HepG2 (cell line): ENCODE results near the gene RGP1. TPM values are rescaled to one million over a fixed set of nuclear protein-coding genes. Genes with fewer than 3 reads are reported as not detected.

Experiments used
- AGO1 ChIP-seq: fragments of 200-400 bp; formaldehyde crosslinking; IDR thresholded peaks from 2 replicates; pipeline ENCODE4 v1.6.1; 2017; ENCODE audit warnings: mild to moderate bottlenecking, low read depth, low read length, moderate library complexity; ENCODE audit not compliant: poor library complexity, severe bottlenecking
- ASH2L ChIP-seq: fragments of 300-600, 200-600 bp; sonication (generic); IDR thresholded peaks from 2 replicates; pipeline ENCODE4 v1.7.0; 2017; ENCODE audit warnings: low read depth, mild to moderate bottlenecking, moderate library complexity, mixed read lengths, low read length; ENCODE audit not compliant: insufficient read length
- CEBPB ChIP-seq: IDR thresholded peaks from 2 replicates; pipeline ENCODE4 v1.6.1; 2011; ENCODE audit warnings: low read depth, low read length, improper control_type of control experiment, borderline replicate concordance
- FOXA1 ChIP-seq, 2 experiments: fragments of 450-650 bp in 1 of 2; sonication (generic) in 1 of 2; formaldehyde crosslinking in 1 of 2; IDR thresholded peaks; 2 replicates each; pipeline versions ENCODE4 v1.4.0 to v1.6.1; 2016 to 2020; ENCODE audit warnings: missing genetic modification reagents in 1 of 2
- GATAD2A ChIP-seq: IDR thresholded peaks from 2 replicates; pipeline ENCODE4 v1.6.1; 2016
- KLF9 ChIP-seq: IDR thresholded peaks from 2 replicates; pipeline ENCODE4 v1.6.1; 2016; ENCODE audit warnings: low read depth
- KMT2B ChIP-seq: IDR thresholded peaks from 2 replicates; pipeline ENCODE4 v1.6.1; 2016; ENCODE audit warnings: missing genetic modification reagents, missing compliant biosample characterization
- MAFK ChIP-seq, 2 experiments: IDR thresholded peaks in 1 of 2; conservative IDR thresholded peaks in 1 of 2; 2 replicates each; pipeline ENCODE4 v1.6.1; 2011; ENCODE audit warnings: improper control_type of control experiment in 2 of 2, low read length in 2 of 2
- MIXL1 ChIP-seq: IDR thresholded peaks from 2 replicates; pipeline ENCODE4 v1.6.1; 2016
- MTA1 ChIP-seq: sonication (generic); formaldehyde crosslinking; IDR thresholded peaks from 2 replicates; pipeline ENCODE4 v1.4.0; 2020; ENCODE audit warnings: missing genetic modification reagents, mild to moderate bottlenecking, borderline replicate concordance
- NCOR1 ChIP-seq: fragments of 200-600 bp; sonication (generic); IDR thresholded peaks from 2 replicates; pipeline ENCODE4 v1.7.0; 2017; ENCODE audit warnings: antibody characterized with exemption, low read length, borderline replicate concordance
- RFXAP ChIP-seq: sonication (generic); formaldehyde crosslinking; IDR thresholded peaks from 2 replicates; pipeline ENCODE4 v1.4.0; 2020; ENCODE audit warnings: missing genetic modification reagents, borderline replicate concordance
- RXRA ChIP-seq: sonication (generic); formaldehyde crosslinking; IDR thresholded peaks from 2 replicates; pipeline ENCODE4 v1.5.1; 2020; ENCODE audit warnings: missing genetic modification reagents
- SKI ChIP-seq: fragments of 450-650 bp; IDR thresholded peaks from one replicate; pipeline ENCODE4 v1.6.1; 2018; ENCODE audit warnings: mild to moderate bottlenecking; ENCODE audit not compliant: partially characterized antibody
- SP140L ChIP-seq: sonication (generic); formaldehyde crosslinking; IDR thresholded peaks from 2 replicates; pipeline ENCODE4 v1.4.0; 2020; ENCODE audit warnings: missing genetic modification reagents, borderline replicate concordance
- TBX2 ChIP-seq: sonication (generic); formaldehyde crosslinking; IDR thresholded peaks from 2 replicates; pipeline ENCODE4 v1.5.0; 2020; ENCODE audit warnings: missing genetic modification reagents, mild to moderate bottlenecking, borderline replicate concordance
- TCF12 ChIP-seq, 2 experiments: fragments of 450-650 bp in 1 of 2; sonication (generic) in 1 of 2; formaldehyde crosslinking in 1 of 2; IDR thresholded peaks; 2 replicates each; pipeline versions ENCODE4 v1.6.1 to v1.8.0; 2017 to 2022; ENCODE audit warnings: antibody characterized with exemption in 1 of 2, mild to moderate bottlenecking in 1 of 2, missing genetic modification reagents in 1 of 2, moderate library complexity in 1 of 2
- TEAD3 ChIP-seq: optimal IDR thresholded peaks from 2 replicates; pipeline ENCODE3; 2016; ENCODE audit warnings: borderline replicate concordance
- TEF ChIP-seq: sonication (generic); formaldehyde crosslinking; IDR thresholded peaks from 2 replicates; pipeline ENCODE4 v1.5.0; 2020; ENCODE audit warnings: missing genetic modification reagents
- ZFP62 ChIP-seq: sonication (generic); formaldehyde crosslinking; IDR thresholded peaks from 2 replicates; pipeline ENCODE4 v1.4.0; 2020; ENCODE audit warnings: missing genetic modification reagents
- ZNF333 ChIP-seq: sonication (generic); formaldehyde crosslinking; IDR thresholded peaks from 2 replicates; pipeline ENCODE4 v1.4.0; 2020; ENCODE audit warnings: mild to moderate bottlenecking, missing genetic modification reagents, borderline replicate concordance
- ZNF33B ChIP-seq: sonication (generic); formaldehyde crosslinking; IDR thresholded peaks from 2 replicates; pipeline ENCODE4 v1.5.1; 2020; ENCODE audit warnings: mild to moderate bottlenecking, missing genetic modification reagents
- ZNF382 ChIP-seq: sonication (generic); formaldehyde crosslinking; IDR thresholded peaks from 2 replicates; pipeline ENCODE4 v1.5.0; 2020; ENCODE audit warnings: missing genetic modification reagents, mild to moderate bottlenecking, borderline replicate concordance
- ZNF441 ChIP-seq: sonication (generic); formaldehyde crosslinking; IDR thresholded peaks from 2 replicates; pipeline ENCODE4 v1.7.0; 2021; ENCODE audit warnings: missing genetic modification reagents, borderline replicate concordance
- ZNF879 ChIP-seq: sonication (generic); formaldehyde crosslinking; IDR thresholded peaks from 2 replicates; pipeline ENCODE4 v1.8.1; 2023; ENCODE audit warnings: missing genetic modification reagents
- polyA plus RNA-seq, 8 experiments: library from polyadenylated mRNA; depleted of rRNA in 3 of 8; stranded (reverse) in 7 of 8; unstranded in 1 of 8; fragments of >200 nt; fragmentation: Illumina TruSeq in 4 of 8; extraction: Trizol in 4 of 8; gene quantifications; 2 replicates each; pipeline versions ENCODE4 v1.2.1 to v1.2.3, GENCODE V29; 2011 to 2016; ENCODE audit warnings: low read depth in 4 of 8, missing spikeins in 1 of 8, mixed read lengths in 1 of 8; ENCODE audit not compliant: insufficient read depth in 1 of 8
- total RNA-seq, 5 experiments: library from RNA; depleted of rRNA; stranded (reverse); fragments of >200 nt; fragmentation: Illumina TruSeq; extraction: Trizol; gene quantifications; 2 replicates each; pipeline ENCODE4 v1.2.3, GENCODE V29; 2016; ENCODE audit warnings: low read depth in 1 of 5
- TF ChIP-seq, protein P1 (sequence below): sonication (generic); formaldehyde crosslinking; IDR thresholded peaks from 2 replicates; pipeline ENCODE4 v1.4.0; 2020; ENCODE audit warnings: mild to moderate bottlenecking, missing genetic modification reagents

The RGP1 gene
- total and polyA plus RNA-seq, 2 of the 13 experiments (the other 11 are each of a cell fraction or from before 2014, with no cell fraction given), result 12.7 to 21.0 TPM

- TF ChIP-seq FOXA1 (IDR thresholded peaks at IDR 0.05) (no peak), FOXA1 (CRISPR knock-in tag; IDR thresholded peaks at IDR 0.05) (no peak), MTA1 (CRISPR knock-in tag) (no peak), TEAD3 (no peak), KMT2B (no peak), RFXAP (CRISPR knock-in tag) (no peak), RXRA (CRISPR knock-in tag) (no peak), ZNF879 (CRISPR knock-in tag) (no peak), ZNF333 (CRISPR knock-in tag) (no peak), CEBPB (peak; percentile 93), MAFK (conservative IDR thresholded peaks at IDR 0.05 in 1 of 2, IDR thresholded peaks at IDR 0.05 in 1 of 2; ENCODE audit: low read length in 2 of 2) (no peak), GATAD2A (CRISPR knock-in tag) (peak; percentile 51; the same call in 1 of the 2 replicates), SKI (no peak), ZFP62 (CRISPR knock-in tag) (no peak), NCOR1 (no peak), TEF (CRISPR knock-in tag) (no peak), ZNF441 (CRISPR knock-in tag) (no peak), SP140L (CRISPR knock-in tag) (no peak), TBX2 (peak; percentile 35; the same call in 1 of the 2 replicates), MIXL1 (no peak), ZNF33B (CRISPR knock-in tag) (no peak), KLF9 (CRISPR knock-in tag) (no peak), ASH2L (no peak), AGO1 (no peak), ZNF382 (no peak), TCF12 (IDR thresholded peaks at IDR 0.05) (no peak), TCF12 (CRISPR knock-in tag; IDR thresholded peaks at IDR 0.05) (no peak)
- TF ChIP-seq, protein P1, sequence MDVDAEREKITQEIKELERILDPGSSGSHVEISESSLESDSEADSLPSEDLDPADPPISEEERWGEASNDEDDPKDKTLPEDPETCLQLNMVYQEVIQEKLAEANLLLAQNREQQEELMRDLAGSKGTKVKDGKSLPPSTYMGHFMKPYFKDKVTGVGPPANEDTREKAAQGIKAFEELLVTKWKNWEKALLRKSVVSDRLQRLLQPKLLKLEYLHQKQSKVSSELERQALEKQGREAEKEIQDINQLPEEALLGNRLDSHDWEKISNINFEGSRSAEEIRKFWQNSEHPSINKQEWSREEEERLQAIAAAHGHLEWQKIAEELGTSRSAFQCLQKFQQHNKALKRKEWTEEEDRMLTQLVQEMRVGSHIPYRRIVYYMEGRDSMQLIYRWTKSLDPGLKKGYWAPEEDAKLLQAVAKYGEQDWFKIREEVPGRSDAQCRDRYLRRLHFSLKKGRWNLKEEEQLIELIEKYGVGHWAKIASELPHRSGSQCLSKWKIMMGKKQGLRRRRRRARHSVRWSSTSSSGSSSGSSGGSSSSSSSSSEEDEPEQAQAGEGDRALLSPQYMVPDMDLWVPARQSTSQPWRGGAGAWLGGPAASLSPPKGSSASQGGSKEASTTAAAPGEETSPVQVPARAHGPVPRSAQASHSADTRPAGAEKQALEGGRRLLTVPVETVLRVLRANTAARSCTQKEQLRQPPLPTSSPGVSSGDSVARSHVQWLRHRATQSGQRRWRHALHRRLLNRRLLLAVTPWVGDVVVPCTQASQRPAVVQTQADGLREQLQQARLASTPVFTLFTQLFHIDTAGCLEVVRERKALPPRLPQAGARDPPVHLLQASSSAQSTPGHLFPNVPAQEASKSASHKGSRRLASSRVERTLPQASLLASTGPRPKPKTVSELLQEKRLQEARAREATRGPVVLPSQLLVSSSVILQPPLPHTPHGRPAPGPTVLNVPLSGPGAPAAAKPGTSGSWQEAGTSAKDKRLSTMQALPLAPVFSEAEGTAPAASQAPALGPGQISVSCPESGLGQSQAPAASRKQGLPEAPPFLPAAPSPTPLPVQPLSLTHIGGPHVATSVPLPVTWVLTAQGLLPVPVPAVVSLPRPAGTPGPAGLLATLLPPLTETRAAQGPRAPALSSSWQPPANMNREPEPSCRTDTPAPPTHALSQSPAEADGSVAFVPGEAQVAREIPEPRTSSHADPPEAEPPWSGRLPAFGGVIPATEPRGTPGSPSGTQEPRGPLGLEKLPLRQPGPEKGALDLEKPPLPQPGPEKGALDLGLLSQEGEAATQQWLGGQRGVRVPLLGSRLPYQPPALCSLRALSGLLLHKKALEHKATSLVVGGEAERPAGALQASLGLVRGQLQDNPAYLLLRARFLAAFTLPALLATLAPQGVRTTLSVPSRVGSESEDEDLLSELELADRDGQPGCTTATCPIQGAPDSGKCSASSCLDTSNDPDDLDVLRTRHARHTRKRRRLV (CRISPR knock-in tag), result no peak
Observed at GRCh38 chr9:35771943-35772342, 22.9 kb downstream of the RGP1 start (continued).
